Stimulated activated CD4-positive, alpha-beta T cell treated with anti-CD3 and anti-CD28 coated beads, TNF-alpha, amount 100 ng/mL, for 1 hour (primary cell): ENCODE results near the gene TNFSF9.
"Not testable (repeated sequence)": the region's sequence is repeated elsewhere in the genome, so short reads cannot be mapped to it uniquely, and the experiment has no call there.

Experiments used
- DNase-seq, 3 donors: peaks; one replicate each; pipeline ENCODE4 v3.0.0-alpha.2; 2020; ENCODE audit warnings: low read depth in 3 of 3, low spot score in 1 of 3

TNFSF9 gene

DNA sequence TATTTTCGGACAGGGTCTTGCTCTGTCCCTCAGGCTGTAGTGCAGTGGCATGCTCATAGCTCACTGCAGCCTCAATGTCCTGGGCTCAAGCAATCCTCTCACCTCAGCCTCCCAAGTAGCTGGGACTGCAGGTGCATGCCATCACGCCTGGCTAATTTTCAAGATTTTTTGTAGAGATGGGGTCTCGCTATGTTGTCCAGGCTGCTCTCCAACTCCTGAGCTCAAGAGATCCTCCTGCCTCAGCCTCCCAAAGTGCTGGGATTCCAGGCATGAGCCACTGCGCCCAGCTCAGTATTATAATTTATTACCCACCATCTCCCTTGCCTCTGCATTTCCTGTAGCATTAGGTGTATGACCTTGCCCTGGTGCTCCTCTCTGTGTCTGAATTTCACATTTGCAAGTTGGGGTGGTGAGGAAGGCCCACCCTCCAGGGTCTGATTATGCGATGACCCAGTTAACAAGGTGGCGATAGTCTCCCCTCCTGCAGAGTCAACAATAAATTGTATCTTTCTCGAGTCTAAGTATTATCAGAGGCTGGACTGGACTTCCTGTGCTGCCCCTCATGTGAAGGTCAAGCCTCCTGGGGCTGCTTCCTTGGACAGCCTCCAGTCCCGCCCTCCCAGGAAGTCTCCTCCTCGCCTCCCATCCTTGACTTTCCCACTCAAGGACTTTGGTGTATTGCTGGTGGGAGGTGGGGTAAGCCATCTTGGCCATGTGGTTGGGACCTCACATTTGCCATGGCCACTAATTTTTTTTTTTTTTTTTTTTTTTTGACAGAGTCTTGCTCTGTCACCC, 27.2 kb upstream of the TNFSF9 start:
- DNase-seq, result no peak

DNA sequence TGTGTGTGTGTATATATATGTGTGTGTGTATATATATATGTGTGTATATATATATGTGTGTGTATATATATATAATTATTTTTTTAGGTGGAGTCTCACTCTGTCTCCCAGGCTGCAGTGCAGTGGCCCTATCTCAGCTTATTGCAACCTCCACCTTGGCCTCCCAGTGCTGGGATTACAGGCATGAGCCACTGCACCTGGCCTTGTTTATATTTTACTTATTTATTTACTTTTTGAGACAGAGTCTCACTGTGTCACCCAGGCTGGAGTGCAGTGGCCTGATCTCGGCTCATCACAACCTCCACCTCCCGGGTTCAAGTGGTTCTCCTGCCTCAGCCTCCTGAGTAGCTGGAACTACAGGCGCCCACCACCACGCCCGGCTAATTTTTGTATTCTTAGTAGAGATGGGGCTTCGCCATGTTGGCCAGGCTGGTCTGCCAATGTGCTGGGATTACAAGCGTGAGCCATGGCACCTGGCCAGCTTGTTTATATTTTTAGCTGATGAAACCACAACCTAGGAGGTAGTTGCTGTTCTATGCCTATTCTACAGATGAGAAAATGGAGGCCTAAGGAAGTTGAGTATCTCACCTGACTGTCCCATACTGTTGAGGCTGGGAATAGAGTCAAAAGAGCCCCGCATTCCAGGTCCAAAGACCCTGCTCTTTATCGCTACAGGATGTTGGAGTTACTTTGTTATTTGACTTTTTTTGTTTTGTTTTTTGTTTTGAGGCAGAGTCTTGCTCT, 22.6 kb upstream of the TNFSF9 start:
- DNase-seq, result not testable (repeated sequence)

DNA sequence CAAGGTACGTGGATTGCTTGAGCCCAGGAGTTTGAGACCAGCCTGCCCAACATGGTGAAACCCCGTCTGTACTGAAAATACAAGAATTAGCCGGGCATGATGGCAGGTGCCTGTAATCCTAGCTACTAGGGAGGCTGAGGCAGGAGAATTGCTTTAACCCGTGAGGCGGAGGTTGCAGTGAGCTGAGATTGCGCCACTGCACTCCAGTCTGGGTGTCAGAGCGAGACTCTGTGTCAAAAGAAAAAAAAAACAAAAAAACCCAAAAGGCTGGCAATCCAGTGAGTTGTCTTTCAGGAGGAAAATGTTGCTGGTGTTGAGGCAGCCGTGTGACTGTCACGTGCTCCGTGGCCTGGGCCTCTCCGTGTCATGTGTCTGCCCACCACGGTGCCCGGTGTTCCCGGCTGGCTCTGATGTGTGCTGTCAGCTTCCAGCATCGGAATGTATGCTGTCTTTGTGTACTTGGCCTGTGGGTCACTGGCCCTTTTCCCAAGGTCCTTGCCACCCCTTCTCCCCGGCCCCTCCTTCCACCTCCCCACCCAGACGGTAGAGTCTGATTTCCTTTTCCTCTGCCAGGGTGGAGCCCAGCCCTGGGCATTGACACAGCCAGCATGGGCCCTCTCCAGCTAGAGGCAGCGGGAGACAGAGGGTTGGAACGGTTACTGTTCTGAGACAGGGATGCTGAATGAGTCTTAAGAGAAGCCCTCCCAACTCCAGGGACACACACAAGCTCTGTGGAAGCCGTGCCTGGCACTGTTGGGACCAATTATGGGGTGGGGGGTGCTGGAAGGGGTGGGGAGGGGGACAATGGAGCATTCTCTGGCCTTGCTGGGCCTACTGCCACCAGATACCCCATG, 21.5 kb upstream of the TNFSF9 start:
- no peak for DNase-seq

DNA sequence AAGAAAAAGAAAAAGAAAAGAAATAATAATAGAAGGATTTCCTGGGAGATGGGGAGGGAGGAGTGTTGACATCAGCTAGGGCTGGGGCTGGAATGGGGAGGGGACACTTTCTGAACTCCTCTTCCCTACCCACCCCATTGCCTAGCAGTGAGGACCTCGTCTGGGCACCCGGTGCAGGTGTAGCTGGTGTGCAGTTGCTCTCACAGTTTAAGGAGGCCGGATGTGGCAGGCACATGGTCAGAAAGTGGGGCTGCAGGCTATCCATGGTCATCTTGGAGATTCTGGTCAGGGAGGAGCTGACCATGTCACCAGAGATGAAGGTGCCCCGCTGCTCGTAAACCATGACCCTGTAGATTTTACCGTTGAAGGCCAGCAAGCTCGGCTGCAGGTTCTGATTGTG, 20.2 kb upstream of the TNFSF9 start:
- no peak for DNase-seq

DNA sequence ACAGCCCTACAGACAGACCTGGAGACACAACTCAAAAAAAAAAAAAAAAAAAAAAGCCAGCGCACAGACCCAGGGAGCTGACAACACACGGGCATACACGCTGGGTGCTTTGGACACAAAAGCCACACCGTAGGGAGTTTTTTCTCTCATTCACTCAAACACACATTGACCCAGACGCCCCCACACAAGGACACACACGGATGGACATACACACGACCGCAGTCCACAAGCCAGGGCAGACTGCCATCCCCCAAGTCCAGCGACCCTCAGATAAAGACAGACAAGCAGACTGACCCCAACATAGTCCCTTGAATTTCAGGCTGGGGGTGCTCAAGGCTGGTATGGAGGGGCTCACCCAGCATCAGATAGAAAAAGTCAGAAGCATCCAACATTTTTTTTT, 16.7 kb upstream of the TNFSF9 start:
- DNase-seq, result no peak

DNA sequence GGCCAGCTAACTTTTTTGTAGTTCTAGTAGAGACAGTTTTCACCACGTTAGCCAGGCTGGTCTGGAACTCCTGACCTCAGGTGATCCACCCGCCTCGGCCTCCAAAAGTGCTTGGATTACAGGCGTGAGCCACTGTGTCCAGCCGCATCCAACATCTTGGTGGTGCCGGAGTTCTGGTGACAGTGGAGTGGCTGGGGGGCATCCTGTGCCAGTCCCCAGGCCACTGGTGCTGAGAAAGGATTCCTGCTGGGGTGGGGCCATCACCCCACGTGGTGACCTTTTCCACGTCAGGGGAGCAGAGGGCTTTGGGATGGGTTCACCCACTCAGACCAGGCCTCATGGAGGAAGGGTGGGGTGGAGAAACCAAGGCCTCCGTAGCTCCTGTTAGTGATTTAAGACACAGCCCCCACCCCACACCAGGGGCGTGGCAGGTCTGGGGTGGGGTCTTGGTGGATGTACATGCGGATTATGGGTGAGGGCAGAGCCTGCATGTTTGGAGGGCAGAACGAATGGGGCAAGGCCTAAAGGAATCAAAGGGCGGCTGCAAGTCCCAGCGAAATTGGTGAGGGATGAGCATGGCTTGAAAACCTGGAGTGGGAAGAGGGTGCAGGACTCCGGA, 15.8 kb upstream of the TNFSF9 start:
- no peak for DNase-seq

DNA sequence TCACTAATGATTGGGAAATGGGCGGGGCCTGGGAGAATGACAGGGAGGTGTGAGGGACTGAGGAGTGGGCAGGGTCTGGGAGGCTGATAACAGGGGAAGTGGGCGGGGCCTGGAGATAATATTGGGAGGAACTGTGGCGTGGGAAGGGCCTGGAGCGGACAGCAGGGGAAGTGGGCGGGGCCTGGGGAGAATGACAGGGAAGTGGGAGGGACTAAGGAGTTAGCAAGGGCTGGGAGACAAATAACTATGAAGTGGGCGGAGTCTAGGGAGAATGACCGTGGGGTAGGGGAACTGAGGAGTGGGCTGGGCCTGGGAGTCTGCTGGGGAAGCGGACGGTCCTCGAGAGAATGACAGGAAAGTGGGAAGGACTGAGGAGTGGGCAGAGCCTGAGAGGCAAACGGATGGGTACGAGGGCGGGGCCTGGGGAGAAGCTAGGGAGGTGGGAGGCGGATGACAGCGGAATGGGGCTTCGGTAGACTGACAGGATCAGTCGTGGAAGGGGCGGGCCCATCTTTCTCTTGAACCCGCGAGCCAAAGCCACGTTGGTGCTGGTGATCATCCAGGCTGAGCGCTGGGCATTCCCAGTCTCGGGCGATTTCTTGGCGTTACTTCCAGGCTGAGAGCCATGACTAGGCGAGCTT, 14.7 kb upstream of the TNFSF9 start:
- peak in 2 of 3 donors; percentile 23 to 30 for DNase-seq

DNA sequence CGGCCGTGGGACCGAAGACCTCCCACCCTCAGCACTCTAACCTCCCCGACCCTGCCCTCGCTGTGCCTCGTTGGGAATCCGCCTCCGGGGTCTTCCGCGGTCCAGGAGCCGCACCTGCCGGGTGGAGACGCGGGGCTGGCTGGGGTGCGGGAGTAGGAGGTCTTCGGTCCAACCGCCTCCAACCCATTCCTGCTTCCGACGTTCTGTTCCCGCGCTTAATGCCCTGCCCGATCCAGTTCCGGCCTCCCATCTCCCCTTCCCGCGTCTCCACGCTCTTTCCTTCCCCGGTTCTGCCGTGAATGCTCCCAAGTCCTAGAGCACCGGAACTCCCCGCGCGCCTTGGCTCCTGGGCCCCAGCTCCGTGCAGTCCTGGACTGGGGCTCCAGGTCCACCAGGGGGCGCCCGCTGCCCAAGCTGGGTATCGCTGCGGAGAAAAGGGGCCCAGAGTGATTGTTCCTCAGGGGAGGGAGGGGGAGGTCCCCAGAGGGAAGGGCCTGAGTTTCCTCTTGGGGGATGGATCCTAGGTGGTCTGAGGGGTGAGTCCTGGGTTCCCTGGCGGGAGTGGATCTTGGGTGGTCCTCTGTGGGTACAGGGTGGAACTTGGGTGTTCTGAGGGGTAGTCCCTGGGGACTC, 14.1 kb upstream of the TNFSF9 start:
- peak; percentile 76 to 92 (median 82) for DNase-seq

DNA sequence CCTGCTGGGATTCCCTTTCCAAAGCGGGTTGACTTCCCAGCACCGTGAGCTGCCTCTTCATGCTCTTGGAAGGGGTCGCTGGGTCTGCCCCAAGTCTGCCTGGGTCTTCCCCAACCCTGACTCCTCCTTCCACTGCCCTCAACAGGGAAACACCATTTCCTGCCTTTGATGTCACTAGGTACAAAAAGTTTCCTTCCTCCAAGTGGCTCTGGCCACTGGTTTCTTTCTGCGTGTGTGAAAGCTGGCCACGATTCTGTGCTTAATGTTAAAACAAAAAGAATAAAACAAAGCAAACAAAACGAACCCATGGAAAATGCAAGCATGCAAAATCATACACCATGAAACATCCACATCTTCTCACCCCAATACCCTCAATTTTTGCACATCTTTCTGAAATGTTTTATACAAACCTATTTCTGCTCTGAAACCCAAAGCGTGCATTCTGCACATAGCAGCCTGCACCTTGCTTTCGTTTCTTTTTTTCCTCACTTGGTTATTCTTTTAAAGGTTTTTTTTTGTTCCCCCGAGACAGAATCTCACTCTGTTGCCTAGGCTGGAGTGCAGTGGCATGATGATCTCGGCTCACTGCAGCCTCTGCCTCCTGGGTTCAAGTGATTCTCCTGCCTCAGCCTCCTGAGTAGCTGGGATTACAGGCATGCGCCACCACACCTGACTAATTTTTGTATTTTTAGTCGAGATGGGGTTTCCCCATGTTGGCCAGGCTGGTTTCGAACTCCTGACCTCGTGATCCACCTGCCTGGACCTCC, 12.5 kb upstream of the TNFSF9 start:
- DNase-seq, result no peak

DNA sequence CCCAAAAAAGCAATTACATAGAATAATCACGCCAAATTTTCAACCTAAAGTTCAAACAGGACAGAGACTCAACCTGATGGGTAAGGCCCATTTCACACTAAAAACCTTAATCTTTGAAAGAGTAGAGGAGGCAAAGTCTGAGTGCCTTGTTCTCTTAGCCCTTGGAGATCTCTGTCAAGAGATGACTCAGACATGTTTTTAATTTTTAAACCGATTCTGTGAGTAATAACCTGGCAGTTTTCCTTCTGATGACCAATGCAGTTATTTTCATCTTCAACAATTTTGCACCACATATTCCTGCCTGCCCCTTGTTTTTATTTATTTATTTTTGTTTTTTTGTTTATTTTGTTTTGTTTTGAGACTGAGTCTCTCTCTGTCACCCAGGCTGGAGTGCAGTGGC, 11.5 kb upstream of the TNFSF9 start:
- DNase-seq, result no peak

DNA sequence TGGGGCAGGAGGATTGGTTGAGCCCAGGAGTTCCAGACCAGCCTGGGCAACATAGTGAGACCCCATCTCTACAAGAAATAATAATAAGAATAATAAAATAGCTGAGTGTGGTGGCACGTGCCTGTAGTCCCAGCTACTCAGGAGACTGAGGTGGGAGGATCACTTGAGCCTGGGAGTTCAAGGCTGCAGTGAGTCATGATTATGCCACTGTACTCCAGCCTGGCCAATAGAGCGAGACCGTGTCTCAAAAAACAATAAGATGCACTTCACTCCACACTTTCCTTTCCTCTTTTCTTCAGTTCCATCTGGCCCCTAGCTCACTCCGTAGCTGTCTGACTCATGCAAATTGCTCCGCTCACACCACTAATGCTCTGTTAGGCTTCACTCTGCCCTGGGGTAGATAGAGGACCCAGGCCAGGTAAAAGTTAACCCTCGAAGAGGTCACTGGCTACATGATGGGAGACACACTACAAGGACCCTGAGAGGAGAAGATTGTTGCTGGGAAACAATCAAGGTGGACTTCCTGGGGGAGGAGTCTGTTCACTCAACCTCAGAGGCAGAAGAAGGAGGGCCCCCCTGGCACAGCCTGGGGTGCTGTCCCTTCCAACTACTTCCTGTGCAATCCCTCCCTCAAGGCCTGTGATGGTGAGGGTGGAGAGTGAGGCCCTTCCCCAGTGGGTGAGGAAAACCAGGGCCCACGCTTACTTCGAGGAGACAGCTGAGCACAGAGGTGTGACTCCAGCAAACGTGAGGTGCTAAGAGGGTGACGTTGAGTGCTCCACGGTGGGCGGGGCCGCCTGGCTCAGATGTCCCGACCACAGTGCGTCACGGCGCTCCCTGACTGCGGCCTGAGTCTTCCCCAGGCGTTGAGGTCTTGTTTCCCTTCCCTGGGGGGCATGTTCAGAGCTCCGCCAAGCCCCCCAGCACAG, 8.8 kb upstream of the TNFSF9 start:
- peak in 1 of 3 donors; percentile 20 for DNase-seq

DNA sequence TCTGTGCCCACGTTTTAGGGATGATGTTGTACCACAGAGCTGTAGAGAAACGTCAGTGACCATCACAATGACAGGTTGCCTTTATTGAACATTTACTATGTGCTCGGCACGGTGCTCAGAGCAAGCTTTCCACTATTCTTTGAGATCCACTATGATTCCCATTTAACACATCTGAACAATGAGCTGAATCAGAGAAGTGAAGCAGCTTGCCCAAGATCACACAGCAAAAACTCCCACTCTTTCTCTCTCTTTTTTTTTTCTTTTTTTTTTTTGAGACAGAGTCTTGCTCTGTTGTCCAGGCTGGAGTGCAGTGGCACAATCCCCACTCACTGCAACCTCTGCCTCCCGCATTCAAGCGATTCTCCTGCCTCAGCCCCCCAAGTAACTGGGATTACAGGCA, 8.1 kb upstream of the TNFSF9 start:
- DNase-seq, result no peak

DNA sequence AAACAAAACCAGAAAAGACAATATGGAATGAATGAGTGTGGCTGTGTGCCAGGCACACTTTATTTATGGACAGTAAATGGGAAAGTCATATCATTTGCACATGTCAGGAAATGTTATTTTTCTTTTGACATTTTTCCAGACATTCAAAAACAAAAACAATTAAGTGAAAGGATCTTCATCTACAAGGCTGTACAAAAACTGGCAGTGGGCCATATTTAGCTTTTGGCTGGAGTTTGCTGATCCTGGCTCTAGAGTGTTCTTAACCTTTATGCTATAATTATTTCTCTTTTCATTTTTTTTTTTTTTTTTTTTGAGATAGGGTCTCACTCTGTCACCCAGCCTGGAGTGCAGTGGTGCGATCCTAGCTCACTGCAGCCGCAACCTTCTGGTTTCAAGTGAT, 6.5 kb upstream of the TNFSF9 start:
- no peak for DNase-seq

DNA sequence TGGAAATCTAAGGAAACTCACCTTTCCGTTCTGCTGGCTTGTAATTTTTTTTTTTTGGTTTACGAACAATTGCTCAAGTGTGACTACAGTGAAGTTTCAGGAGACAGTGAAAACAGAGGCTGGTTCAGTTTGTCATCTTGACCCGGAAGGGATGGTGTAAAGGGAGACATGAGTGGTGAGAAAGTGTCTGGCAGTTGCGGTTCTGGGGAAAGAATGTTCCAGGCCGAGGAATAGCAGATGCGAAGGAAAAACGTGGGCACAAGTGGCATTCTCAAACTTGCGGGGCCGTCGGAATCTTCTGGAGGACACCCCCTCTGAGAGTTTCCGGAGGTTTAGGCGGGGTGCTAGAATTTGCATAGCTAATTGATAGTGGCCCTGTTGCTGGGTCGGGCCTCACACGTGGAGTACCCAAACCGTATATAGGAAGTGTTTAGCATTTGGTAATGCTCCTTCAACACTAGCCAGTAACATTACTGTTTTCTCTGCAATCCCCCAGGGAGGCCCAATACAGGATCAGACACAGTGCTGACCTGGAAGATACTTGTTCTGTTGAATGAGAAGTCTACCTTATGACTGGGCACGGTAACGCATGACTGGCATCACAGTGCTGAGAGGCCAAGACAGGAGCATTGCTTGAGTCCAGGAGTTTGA, 2.8 kb upstream of the TNFSF9 start:
- no peak for DNase-seq

DNA sequence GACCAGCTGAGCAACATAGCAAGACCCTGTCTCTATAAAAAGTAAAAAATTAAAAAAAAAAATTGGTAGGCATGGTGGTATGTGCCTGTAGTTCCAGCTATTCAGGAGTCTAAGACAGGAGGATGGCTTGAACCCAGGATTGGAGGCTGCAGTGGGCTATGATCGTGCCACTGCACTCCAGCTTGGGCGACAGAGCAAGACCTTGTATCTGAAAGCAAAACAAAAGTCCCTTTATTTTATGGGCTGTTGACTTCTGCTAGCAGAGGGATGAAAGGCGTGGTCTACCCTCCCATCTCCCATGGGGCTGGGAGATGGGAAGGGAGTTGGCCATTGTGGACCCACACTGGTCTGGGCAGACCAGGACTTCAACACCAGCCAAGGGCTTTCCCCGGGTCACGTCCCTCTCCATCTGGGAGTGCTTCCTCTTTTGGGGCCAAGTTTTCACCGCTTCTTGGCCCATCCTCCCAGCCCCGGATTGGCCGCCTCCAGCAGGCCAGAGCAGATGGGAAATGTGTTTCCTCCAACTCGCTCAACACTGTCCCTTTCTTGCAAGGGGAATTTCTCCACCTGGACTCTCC, 2.2 kb upstream of the TNFSF9 start:
- DNase-seq, result no peak

DNA sequence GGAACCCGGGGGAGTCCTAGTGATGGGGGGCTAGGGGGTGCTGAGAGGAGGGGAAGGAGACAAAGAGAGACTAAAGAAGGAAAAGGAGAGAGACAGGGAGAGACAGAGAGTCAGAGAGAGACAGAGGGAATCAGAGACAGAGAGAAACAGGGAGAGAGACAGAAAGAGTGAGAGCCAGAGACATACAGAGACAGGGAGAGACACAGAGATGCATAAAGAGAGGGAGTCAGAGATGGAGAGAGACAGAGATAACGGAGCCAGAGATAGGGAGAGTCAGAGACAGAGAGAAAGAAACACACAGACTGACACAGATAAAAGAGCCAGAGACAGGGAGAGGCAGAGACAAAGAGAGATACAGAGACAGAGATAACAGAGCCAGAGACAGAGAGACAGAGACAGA, 1.5 kb upstream of the TNFSF9 start:
- no peak for DNase-seq

DNA sequence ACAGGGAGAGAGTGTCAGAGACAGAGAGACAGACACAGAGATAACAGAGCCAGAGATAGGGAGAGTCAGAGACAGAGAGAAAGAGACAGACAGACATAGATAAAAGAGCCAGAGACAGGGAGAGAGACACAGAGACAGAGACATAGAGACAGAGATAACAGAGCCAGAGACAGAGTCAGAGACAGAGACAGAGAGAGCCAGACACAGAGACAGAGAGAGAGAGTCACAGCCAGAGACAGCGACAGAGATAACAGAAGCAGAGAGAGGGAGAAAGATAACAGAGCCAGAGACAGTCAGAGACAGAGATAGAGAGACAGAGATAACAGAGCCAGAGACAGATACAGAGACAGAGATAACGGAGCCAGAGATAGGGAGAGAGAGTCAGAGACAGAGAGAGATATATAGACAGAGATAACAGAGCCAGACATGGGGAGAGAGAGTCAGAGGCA, 865 bp upstream of the TNFSF9 start:
- no peak for DNase-seq
